Measurements from ENCODE around the gene FOXF2. TPM values are rescaled to one million over a fixed set of nuclear protein-coding genes. Genes with fewer than 3 reads are reported as not detected.

FOXF2 gene
- total and polyA plus RNA-seq, 10 of the 15 experiments (the other 5 are each of a cell fraction or from before 2014, with no cell fraction given) = not detected

GRCh38 chr6:1382331-1382882, 7.0 kb upstream of the FOXF2 start:
- peaks cover 24 to 45% of the 10 kb centered on the region in 2 experiments for H3K27me3 ChIP-seq (replicated peaks in 1 of 2; ENCODE audit: control insufficient read depth in 2 of 2, insufficient read depth in 2 of 2, low read length in 1 of 2)
- no peak for DNase-seq (ENCODE audit: low read depth, low spot score)
- no peak overlapping the region for H3K9ac ChIP-seq (ENCODE audit: control insufficient read depth, insufficient read depth, low read length)
- H3K9me3 ChIP-seq (replicated peaks; ENCODE audit: control insufficient read depth, insufficient read depth, low read length) = no peaks in the 10 kb centered on the region; the same call in 2 of the 3 replicates
- H3K4me3 ChIP-seq = no peak overlapping the region
- in situ Hi-C loops (cut with MboI) = loop anchor here (5.0 kb wide), 1 partner anchor 585 kb away; no protein-coding TSS in a partner anchor
- H3K4me1 ChIP-seq (ENCODE audit: control insufficient read depth, insufficient read depth, low read length) = no peaks in the 10 kb centered on the region
- H3K27ac ChIP-seq (ENCODE audit: control insufficient read depth, insufficient read depth) = no peak overlapping the region
- no TSS peak for BruUV-seq (replicated peaks)
- no peak for ATAC-seq
- no peak overlapping the region for H2AFZ ChIP-seq (ENCODE audit: control insufficient read depth, low read depth, low read length)
- SMC1A ChIA-PET (ENCODE audit: uncharacterized antibody, unreplicated experiment) = interaction anchor here (0.6 to 0.9 kb wide), 2 partner anchors 15 to 32 kb away, joined by 3 read pairs; no protein-coding TSS in a partner anchor
- no peak overlapping the region for H3K4me2 ChIP-seq (ENCODE audit: control insufficient read depth, insufficient read depth)
- no peaks in the 10 kb centered on the region for H3K36me3 ChIP-seq (ENCODE audit: control insufficient read depth in 2 of 2, insufficient read depth in 2 of 2, low read length in 1 of 2)
- no peaks in the 10 kb centered on the region for H3K79me2 ChIP-seq (ENCODE audit: control insufficient read depth, insufficient read depth, low read length)
- RAD21 ChIA-PET (ENCODE audit: unreplicated experiment) = no interaction called here
- no peak for FAIRE-seq
- TF ChIP-seq MLLT1 (IDR thresholded peaks at IDR 0.05) = no peak
- TF ChIP-seq CEBPB (IDR thresholded peaks at IDR 0.05; ENCODE audit: borderline replicate concordance in 1 of 2, low read depth in 2 of 2, low read length in 2 of 2) = no peak
- TF ChIP-seq EP300 (IDR thresholded peaks at IDR 0.05; ENCODE audit: borderline replicate concordance in 1 of 2, control insufficient read depth in 1 of 2, low read depth in 2 of 2, low read length in 2 of 2) = no peak
- TF ChIP-seq USF1 (IDR thresholded peaks at IDR 0.05; ENCODE audit: borderline replicate concordance, extremely low read length, insufficient read depth, low read depth, low read length) = peak; percentile 9
- TF ChIP-seq ZBTB11 (CRISPR knock-in tag; IDR thresholded peaks at IDR 0.05) = no peak
- CTCF ChIA-PET = interaction anchor here (0.9 to 1.5 kb wide), 3 partner anchors 54 to 662 kb away, joined by 3 to 4 read pairs (median 3); no protein-coding TSS in a partner anchor
- POLR2A ChIA-PET = no interaction called here
- intact Hi-C loops (cut with micrococcal nuclease; ENCODE audit: unreplicated experiment) = loop anchor here (2.0 to 5.0 kb wide), 2 partner anchors 586 to 660 kb away; no protein-coding TSS in a partner anchor
- H4K20me1 ChIP-seq (ENCODE audit: control insufficient read depth, insufficient read depth) = no peaks in the 10 kb centered on the region; the same call in none of the 2 replicates
- WGBS (ENCODE audit: insufficient coverage, insufficient replicate concordance, low lambda C conversion rate, missing lambda C conversion rate) = 13% methylated on average over 34 of the region's 35 CpGs
